Vagina (tissue), 2 donors: ENCODE measurements around the gene IPO4. TPM values are rescaled to one million over a fixed set of nuclear protein-coding genes. Genes with fewer than 3 reads are reported as not detected.
A peak's percentile ranks its signal among the peaks of the same experiment; 100 is the strongest.

ENCODE experiments used
- DNase-seq, 2 donors: peaks; one replicate each; pipeline ENCODE4 v3.0.0-alpha.2; 2017; ENCODE audit errors: extremely low spot score in 2 of 2
- H3K27ac ChIP-seq: fragments of 200-600 bp; sonication (generic); one replicate; pipeline ENCODE4 v1.5.1; 2019
- H3K27me3 ChIP-seq: fragments of 200-600 bp; sonication (generic); one replicate; pipeline ENCODE4 v1.5.1; 2019
- H3K36me3 ChIP-seq, 2 donors: fragments of 200-600 bp; sonication (generic); one replicate each; pipeline ENCODE4 v1.5.1; 2017 to 2019
- H3K4me1 ChIP-seq: fragments of 200-600 bp; sonication (generic); one replicate; pipeline ENCODE4 v1.5.1; 2019
- H3K4me3 ChIP-seq, 2 donors: fragments of 200-600 bp; sonication (generic); 1 replicate in 1 of 2; 2 replicates in 1 of 2; pipeline ENCODE4 v1.5.1; 2016 to 2019
- H3K9me3 ChIP-seq: fragments of 200-600 bp; sonication (generic); one replicate; pipeline ENCODE4 v1.5.1; 2019
- POLR2A ChIP-seq, 2 donors: fragments of 450-650 bp; IDR thresholded peaks; one replicate each; pipeline ENCODE4 v1.6.1; 2017; ENCODE audit warnings: antibody characterized with exemption in 2 of 2, mild to moderate bottlenecking in 2 of 2, moderate library complexity in 2 of 2
- POLR2AphosphoS5 ChIP-seq, 2 donors: sonication (generic); formaldehyde crosslinking; IDR thresholded peaks; one replicate each; pipeline ENCODE4 v1.9.0; 2017; ENCODE audit warnings: antibody characterized with exemption in 2 of 2, mild to moderate bottlenecking in 2 of 2, low read depth in 1 of 2; ENCODE audit not compliant: insufficient read depth in 1 of 2
- intact Hi-C: fragments of 100-400 bp; cut with DNase I; formaldehyde crosslinking; loops from one replicate; pipeline ENCODE4 v1.15.1; 2023
- total RNA-seq: library from RNA; depleted of rRNA; stranded (reverse); fragments of >200 nt; gene quantifications from one replicate; pipeline ENCODE4 v1.2.3, GENCODE V29; 2016
- TF ChIP-seq, protein P1 (sequence below), 3 experiments: fragments of 450-650 bp in 2 of 3; fragments of 200-600 bp in 1 of 3; sonication (generic) in 1 of 3; IDR thresholded peaks; one replicate each; pipeline ENCODE4 v1.5.1; 2017 to 2019; ENCODE audit warnings: antibody characterized with exemption in 3 of 3, mild to moderate bottlenecking in 2 of 3, moderate library complexity in 2 of 3

The IPO4 gene
- total RNA-seq, 1 donor from 2014 or later = 28.5 TPM

DNA sequence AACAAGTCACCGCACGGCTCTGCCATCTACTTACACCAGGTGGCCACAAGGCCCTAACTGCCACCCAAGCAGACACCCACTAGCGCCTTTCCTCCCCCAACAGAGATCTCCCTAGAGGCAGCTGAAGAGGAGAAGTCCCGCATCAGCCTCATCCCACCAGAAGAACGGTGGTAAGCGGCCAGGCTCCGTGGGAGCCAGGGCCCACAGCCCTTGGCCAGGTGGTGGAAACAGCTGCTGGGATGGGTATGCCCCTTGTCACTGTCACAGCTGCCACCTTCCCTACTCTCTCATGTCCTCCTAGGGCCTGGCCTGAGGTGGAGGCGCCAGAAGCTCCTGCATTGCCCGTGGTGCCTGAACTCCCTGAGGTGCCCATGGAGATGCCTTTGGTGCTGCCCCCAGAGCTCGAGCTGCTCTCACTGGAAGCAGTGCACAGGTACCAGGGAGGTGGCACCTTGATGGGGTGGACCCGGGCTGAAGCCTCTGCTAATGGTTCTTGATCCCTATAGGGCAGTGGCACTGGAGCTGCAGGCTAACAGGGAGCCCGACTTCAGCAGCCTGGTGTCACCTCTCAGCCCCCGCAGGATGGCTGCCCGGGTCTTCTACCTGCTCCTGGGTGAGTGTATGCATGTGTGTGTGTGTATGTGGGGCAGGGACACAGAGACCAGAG lies 9.2 kb downstream of the IPO4 start:
- TF ChIP-seq POLR2AphosphoS5 (IDR thresholded peaks at IDR 0.05; ENCODE audit: insufficient read depth in 1 of 2, low read depth in 1 of 2) = peak in 1 of 2 donors; percentile 27
- TF ChIP-seq, protein P1, sequence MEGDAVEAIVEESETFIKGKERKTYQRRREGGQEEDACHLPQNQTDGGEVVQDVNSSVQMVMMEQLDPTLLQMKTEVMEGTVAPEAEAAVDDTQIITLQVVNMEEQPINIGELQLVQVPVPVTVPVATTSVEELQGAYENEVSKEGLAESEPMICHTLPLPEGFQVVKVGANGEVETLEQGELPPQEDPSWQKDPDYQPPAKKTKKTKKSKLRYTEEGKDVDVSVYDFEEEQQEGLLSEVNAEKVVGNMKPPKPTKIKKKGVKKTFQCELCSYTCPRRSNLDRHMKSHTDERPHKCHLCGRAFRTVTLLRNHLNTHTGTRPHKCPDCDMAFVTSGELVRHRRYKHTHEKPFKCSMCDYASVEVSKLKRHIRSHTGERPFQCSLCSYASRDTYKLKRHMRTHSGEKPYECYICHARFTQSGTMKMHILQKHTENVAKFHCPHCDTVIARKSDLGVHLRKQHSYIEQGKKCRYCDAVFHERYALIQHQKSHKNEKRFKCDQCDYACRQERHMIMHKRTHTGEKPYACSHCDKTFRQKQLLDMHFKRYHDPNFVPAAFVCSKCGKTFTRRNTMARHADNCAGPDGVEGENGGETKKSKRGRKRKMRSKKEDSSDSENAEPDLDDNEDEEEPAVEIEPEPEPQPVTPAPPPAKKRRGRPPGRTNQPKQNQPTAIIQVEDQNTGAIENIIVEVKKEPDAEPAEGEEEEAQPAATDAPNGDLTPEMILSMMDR (IDR thresholded peaks at IDR 0.05) = no peak
- Histone ChIP-seq H3K36me3 (peaks cover 0 to 22% of the 10 kb centered on the region in 2 donors), H3K9me3 (no peaks in the 10 kb centered on the region), H3K27ac (peak overlapping the region; percentile 86), H3K4me3 (no peak overlapping the region), H3K4me1 (peaks cover 14% of the 10 kb centered on the region), H3K27me3 (no peaks in the 10 kb centered on the region)
- intact Hi-C loops = no loop called here
- DNase-seq = no peak

GRCh38 chr14:24178399-24179178 lies 10.0 kb downstream of the IPO4 start:
- no peak overlapping the region for H3K4me3 ChIP-seq
- H3K4me1 ChIP-seq = peaks cover 14% of the 10 kb centered on the region
- no peaks in the 10 kb centered on the region for H3K27me3 ChIP-seq
- H3K36me3 ChIP-seq = peaks cover 0 to 13% of the 10 kb centered on the region in 2 donors
- no peak for DNase-seq
- intact Hi-C loops = no loop called here
- TF ChIP-seq POLR2AphosphoS5 (IDR thresholded peaks at IDR 0.05; ENCODE audit: insufficient read depth in 1 of 2, low read depth in 1 of 2) = no peak
- TF ChIP-seq, protein P1 (IDR thresholded peaks at IDR 0.05) = no peak
- TF ChIP-seq POLR2A (IDR thresholded peaks at IDR 0.05) = no peak
- no peak overlapping the region for H3K27ac ChIP-seq
- H3K9me3 ChIP-seq = no peaks in the 10 kb centered on the region

GRCh38 chr14:24177891-24178290 lies 10.7 kb downstream of the IPO4 start:
- TF ChIP-seq POLR2A (IDR thresholded peaks at IDR 0.05) = no peak
- TF ChIP-seq, protein P1 (IDR thresholded peaks at IDR 0.05) = no peak
- no peak for TF ChIP-seq POLR2AphosphoS5 (IDR thresholded peaks at IDR 0.05; ENCODE audit: insufficient read depth in 1 of 2, low read depth in 1 of 2)
- Histone ChIP-seq H3K9me3 (no peaks in the 10 kb centered on the region), H3K36me3 (peaks cover 0 to 6% of the 10 kb centered on the region in 2 donors), H3K4me1 (peaks cover 14% of the 10 kb centered on the region), H3K4me3 (no peak overlapping the region), H3K27me3 (no peaks in the 10 kb centered on the region), H3K27ac (no peak overlapping the region)
- intact Hi-C loops = no loop called here
- no peak for DNase-seq

DNA sequence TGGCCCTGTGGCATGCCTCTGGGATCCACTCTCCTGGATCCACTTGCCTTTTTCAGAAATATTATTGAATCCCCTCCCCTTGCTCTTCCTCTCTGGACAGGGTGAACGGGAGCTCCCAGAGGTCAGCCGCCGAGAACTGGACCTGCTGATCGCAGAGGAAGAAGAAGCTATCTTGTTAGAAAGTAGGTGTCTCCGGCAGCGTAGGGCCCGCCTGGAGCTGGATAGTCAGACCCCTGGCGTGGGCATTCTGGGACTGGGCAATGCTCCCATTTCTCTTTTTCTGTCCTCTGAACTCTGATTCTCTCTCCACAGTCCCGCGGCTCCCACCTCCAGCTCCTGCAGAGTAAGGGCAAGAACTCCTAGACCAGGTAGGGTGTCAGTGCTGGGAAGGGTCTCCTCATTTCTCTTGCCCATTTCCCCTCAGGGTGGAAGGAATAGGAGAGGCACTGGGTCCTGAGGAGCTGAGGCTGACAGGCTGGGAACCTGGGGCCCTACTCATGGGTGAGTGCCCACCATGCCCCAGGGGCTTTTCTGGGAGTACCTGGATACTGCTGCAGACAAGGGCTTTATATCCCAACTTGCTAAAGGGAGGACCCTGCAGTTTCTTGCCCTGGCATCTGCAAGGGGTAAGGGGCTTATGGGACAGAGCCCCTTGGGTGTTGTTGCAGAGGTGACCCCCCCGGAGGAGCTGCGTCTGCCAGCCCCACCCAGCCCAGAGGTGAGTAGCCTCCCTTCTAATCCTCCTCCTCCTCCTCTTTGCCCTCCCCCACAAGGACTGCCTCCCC lies 11.4 kb downstream of the IPO4 start:
- DNase-seq = no peak
- intact Hi-C loops = no loop called here
- peaks cover 0 to 4% of the 10 kb centered on the region in 2 donors for H3K36me3 ChIP-seq

More for the DNA sequence above, 11.4 kb downstream of the IPO4 start:
- Histone ChIP-seq H3K9me3 (no peaks in the 10 kb centered on the region), H3K4me1 (peaks cover 16% of the 10 kb centered on the region), H3K27ac (no peak overlapping the region), H3K27me3 (no peaks in the 10 kb centered on the region), H3K4me3 (no peak overlapping the region)
- TF ChIP-seq POLR2A (IDR thresholded peaks at IDR 0.05) (no peak), POLR2AphosphoS5 (IDR thresholded peaks at IDR 0.05; ENCODE audit: insufficient read depth in 1 of 2, low read depth in 1 of 2) (no peak)
- TF ChIP-seq, protein P1 (IDR thresholded peaks at IDR 0.05) = no peak
